GM12872 (cell line): ENCODE results near the gene CMC1.

Experiments
- TF ChIP-seq, protein P1 (sequence below): IDR thresholded peaks from 3 replicates; pipeline ENCODE4 v1.5.1; 2011; ENCODE audit warnings: low read depth, mild to moderate bottlenecking, low read length, moderate library complexity; ENCODE audit not compliant: insufficient read depth

The CMC1 gene, protein sequence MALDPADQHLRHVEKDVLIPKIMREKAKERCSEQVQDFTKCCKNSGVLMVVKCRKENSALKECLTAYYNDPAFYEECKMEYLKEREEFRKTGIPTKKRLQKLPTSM

DNA sequence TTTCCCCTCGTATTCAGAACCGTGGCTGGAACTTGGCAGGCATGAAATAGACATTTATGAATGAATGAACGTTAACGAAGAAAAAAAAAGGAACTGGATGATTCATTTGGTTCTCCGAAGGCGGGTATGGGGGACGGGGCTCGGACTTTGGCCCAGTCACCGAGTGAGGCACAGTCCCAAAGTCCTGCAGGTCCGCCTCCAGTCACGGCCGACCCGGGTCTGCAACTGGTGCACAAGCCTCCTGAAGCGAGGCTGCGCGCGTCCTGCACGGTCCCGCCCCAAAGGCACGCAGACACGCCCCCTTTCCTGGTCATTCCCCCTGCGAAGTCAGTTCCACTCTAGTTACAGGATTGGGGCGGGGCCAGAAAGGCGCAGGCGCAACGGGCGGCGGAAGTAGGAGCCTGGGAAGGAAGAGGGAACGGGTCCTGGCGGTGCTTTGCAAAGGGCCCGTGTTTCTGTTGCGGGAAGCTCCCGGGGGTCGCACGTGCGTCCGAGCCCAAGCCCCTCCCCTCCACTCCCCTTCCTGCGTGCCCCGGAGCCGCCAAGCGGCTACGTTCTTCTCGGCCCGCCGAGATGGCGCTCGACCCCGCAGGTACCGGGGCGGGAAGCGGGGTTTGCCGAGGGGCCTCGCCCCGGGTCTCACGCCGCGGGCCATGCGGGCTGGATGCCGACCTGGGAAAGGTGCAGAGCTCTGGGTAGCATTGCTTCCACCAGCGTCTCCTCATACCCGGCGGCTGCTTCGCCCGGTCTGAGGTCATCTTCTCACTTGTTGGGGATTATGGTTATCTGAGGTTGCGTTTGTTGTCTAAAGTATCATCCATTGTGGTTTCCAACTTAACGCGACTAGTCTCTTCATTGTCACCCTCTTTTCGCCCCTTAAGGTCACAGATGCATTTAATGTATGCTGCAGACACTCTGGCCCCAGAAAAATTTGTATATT is at the start of gene CMC1:
TSS of gene CMC1 (plus strand) at position 399 of the 940 bp plus-strand sequence. CDS start at position 574, 175 bp downstream.
- TF ChIP-seq, protein P1, sequence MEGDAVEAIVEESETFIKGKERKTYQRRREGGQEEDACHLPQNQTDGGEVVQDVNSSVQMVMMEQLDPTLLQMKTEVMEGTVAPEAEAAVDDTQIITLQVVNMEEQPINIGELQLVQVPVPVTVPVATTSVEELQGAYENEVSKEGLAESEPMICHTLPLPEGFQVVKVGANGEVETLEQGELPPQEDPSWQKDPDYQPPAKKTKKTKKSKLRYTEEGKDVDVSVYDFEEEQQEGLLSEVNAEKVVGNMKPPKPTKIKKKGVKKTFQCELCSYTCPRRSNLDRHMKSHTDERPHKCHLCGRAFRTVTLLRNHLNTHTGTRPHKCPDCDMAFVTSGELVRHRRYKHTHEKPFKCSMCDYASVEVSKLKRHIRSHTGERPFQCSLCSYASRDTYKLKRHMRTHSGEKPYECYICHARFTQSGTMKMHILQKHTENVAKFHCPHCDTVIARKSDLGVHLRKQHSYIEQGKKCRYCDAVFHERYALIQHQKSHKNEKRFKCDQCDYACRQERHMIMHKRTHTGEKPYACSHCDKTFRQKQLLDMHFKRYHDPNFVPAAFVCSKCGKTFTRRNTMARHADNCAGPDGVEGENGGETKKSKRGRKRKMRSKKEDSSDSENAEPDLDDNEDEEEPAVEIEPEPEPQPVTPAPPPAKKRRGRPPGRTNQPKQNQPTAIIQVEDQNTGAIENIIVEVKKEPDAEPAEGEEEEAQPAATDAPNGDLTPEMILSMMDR, result no peak

DNA sequence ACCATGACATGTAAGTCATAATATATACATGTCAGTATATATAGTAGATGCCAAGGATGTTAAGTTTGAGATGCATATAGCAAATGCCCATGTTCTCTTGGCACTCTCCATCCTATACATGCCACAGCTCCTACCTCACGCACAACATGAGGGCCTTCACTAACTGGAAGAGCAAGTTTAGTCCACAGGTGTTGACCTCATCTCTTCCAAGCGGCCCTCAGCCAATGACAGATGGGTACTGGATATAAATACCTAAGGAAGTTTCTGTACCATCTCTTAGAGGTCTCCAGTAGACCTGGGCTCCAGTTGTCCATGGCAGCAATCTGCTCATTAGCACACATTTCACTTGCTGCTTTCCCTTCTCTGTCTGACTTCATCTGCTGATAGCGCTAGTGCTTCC is 43.3 kb upstream of the CMC1 start:
- TF ChIP-seq, protein P1, result no peak

DNA sequence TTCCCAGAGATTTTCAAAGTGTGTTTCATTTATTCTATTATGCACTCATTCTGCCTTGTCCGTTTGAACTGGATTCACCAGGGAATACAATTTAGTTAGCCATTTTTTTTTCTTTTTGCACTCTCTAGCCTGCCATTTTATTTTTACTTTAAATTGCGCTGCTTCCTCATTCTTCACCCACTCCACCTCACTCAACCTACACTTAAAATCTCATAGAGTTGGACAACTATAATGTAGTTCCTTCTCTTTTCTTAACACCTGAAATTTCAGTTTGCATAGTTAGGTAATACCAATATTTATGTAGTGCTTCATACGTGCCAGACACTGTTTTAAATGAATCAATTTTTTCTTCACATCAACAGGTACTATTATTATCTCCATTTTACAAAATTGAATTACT is 42.4 kb upstream of the CMC1 start:
- TF ChIP-seq, protein P1, result no peak

DNA sequence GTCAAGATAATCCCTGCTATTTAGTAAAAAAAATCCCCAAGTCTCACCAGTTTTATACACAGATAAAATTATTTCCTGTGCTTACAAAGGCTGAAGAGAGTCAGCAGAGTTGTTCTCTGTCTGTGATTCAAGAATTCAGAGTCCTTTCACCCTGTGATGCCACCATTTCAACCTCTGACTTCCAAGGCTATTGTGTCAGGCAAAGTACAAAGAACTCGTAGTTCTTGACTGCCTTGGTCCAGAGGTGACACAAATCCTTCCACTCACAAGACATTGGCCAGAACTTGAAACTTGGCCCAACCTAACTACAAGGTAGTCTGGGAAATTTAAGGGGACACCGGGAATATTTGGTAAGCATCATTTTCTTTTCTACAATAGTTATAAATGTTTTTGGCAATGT is 34.9 kb upstream of the CMC1 start:
- TF ChIP-seq, protein P1, result no peak

DNA sequence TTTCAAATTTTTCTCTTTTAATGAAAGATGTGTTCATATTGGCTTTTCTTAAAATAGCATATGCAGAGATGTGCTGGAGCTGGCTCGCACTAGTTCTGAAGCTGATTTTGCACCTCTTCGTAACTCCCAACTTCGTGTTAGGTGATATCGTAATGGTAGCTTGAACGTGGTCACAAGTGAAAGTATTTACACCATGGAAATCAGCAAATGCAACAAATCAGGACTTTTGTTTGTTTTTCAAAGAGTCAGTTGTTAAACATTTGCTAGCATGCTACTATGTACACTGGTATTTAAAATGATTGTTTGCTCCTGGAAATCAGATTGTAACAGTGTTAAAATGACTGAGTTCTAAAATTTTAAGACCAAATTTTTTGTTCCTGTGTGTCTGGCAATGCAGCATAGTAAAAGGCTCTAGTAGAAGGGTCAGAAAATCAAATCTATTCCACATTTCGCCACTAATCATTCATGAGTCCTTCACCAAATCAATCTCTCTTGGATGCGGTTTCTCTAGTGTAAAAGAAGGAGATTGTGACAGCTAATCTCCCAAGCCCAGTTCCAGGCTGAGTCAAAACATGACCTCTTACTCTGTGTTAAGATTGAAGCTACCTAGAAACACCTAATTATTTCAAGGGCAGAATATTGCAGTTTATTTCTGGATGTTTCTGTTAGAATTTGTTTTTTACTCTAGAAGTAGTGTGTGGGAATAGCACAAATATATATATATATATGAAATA is 34.3 kb upstream of the CMC1 start:
- TF ChIP-seq, protein P1, result no peak

DNA sequence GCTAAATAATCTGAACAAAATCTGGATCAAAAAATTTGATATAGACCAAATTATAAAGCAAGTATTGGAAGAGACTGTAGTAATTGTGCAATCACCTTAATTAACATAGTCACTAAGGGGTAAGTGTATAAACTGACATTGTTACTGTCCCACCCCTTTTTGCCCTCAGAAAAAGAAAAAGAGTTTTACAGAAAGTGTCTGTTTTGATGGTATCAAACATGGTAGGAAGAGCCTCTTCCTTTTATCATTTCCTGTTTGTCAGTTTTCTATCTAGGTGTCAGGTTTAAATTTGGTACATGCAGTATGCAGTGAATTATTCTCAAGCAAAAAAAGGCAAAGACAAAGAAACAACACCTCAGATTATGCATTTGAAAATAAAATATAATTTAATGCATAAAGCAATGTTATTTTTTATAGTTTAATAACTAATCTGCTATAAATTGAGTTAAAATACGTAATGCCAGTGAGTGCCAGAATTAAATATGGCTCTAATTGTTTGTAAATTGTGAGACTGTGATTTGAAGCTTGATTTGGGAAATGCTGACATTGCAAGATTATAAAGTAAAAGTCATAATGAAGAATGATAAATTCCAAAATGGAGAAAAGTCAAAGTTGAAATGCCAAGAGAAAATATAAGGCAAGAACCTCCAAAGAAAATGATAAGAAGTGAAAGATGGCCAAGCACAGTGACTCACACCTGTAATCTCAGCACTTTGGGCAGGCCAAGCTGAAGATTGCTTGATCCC is 30.3 kb upstream of the CMC1 start:
- TF ChIP-seq, protein P1, result no peak
